ENCODE data around the gene IMP4. TPM values are rescaled to one million over a fixed set of nuclear protein-coding genes. Genes with fewer than 3 reads are reported as not detected.
A peak's percentile ranks its signal among the peaks of the same experiment; 100 is the strongest.

The IMP4 gene
- total and polyA plus RNA-seq, 2 donors = 47.4 to 47.5 TPM

- H3K27ac ChIP-seq (ENCODE audit: low read depth in 1 of 2, low read length in 1 of 2) = peak overlapping the region; percentile 55 to 81
- WGBS = 31% methylated on average over 18 of the region's 18 CpGs
- DNase-seq (ENCODE audit: low read depth in 6 of 9, low spot score in 9 of 9) = no peak
- H3K36me3 ChIP-seq (ENCODE audit: control insufficient read depth in 2 of 2, insufficient read depth in 2 of 2, low read length in 1 of 2) = peaks cover 0 to 1% of the 10 kb centered on the region in 2 donors
- peaks cover 0 to 5% of the 10 kb centered on the region in 2 donors for H3K27me3 ChIP-seq (ENCODE audit: control insufficient read depth in 2 of 2, insufficient read depth in 1 of 2, low read length in 1 of 2)
- H3K4me1 ChIP-seq (ENCODE audit: control insufficient read depth in 2 of 2, insufficient read depth in 2 of 2, low read length in 2 of 2) = peaks cover 14 to 34% of the 10 kb centered on the region in 2 donors
- peaks cover 0 to 3% of the 10 kb centered on the region in 2 donors for H3K9me3 ChIP-seq (ENCODE audit: control insufficient read depth in 2 of 2, insufficient read depth in 1 of 2, low read length in 1 of 2)
- H3K4me3 ChIP-seq (ENCODE audit: low read length in 2 of 2) = peak overlapping the region; percentile 62 to 74
Observed at GRCh38 chr2:130371723-130372054, 29.0 kb downstream of the IMP4 start.

- peak overlapping the region; percentile 55 to 81 for H3K27ac ChIP-seq (ENCODE audit: low read depth in 1 of 2, low read length in 1 of 2)
- H3K9me3 ChIP-seq (ENCODE audit: control insufficient read depth in 2 of 2, insufficient read depth in 1 of 2, low read length in 1 of 2) = peaks cover 0 to 3% of the 10 kb centered on the region in 2 donors
- DNase-seq (ENCODE audit: low read depth in 6 of 9, low spot score in 9 of 9) = peak in 7 of 9 donors; percentile 52 to 83 (median 62)
- H3K4me1 ChIP-seq (ENCODE audit: control insufficient read depth in 2 of 2, insufficient read depth in 2 of 2, low read length in 2 of 2) = peaks cover 14 to 39% of the 10 kb centered on the region in 2 donors
- H3K27me3 ChIP-seq (ENCODE audit: control insufficient read depth in 2 of 2, insufficient read depth in 1 of 2, low read length in 1 of 2) = peaks cover 0 to 5% of the 10 kb centered on the region in 2 donors
- H3K4me3 ChIP-seq (ENCODE audit: low read length in 2 of 2) = peak overlapping the region; percentile 62 to 74
- peaks cover 0 to 3% of the 10 kb centered on the region in 2 donors for H3K36me3 ChIP-seq (ENCODE audit: control insufficient read depth in 2 of 2, insufficient read depth in 2 of 2, low read length in 1 of 2)
- 1% methylated on average over 81 of the region's 81 CpGs for WGBS
Observed at GRCh38 chr2:130372055-130372832, 29.5 kb downstream of the IMP4 start.

GRCh38 chr2:130372833-130373807, 30.4 kb downstream of the IMP4 start:
- DNase-seq (ENCODE audit: low read depth in 6 of 9, low spot score in 9 of 9) = no peak
- Histone ChIP-seq H3K27me3 (ENCODE audit: control insufficient read depth in 2 of 2, insufficient read depth in 1 of 2, low read length in 1 of 2) (peaks cover 0 to 3% of the 10 kb centered on the region in 2 donors), H3K36me3 (ENCODE audit: control insufficient read depth in 2 of 2, insufficient read depth in 2 of 2, low read length in 1 of 2) (peaks cover 0 to 3% of the 10 kb centered on the region in 2 donors), H3K9me3 (ENCODE audit: control insufficient read depth in 2 of 2, insufficient read depth in 1 of 2, low read length in 1 of 2) (peaks cover 0 to 3% of the 10 kb centered on the region in 2 donors), H3K27ac (ENCODE audit: low read depth in 1 of 2, low read length in 1 of 2) (peak overlapping the region in 1 of 2 donors; percentile 81), H3K4me3 (ENCODE audit: low read length in 2 of 2) (peak overlapping the region; percentile 62 to 74), H3K4me1 (ENCODE audit: control insufficient read depth in 2 of 2, insufficient read depth in 2 of 2, low read length in 2 of 2) (peaks cover 14 to 45% of the 10 kb centered on the region in 2 donors)
- 71% methylated on average over 24 of the region's 24 CpGs for WGBS

GRCh38 chr2:130373808-130374365, 31.2 kb downstream of the IMP4 start:
- WGBS = over 99% methylated on average over 3 of the region's 3 CpGs
- Histone ChIP-seq H3K9me3 (ENCODE audit: control insufficient read depth in 2 of 2, insufficient read depth in 1 of 2, low read length in 1 of 2) (peaks cover 0 to 3% of the 10 kb centered on the region in 2 donors), H3K4me3 (ENCODE audit: low read length in 2 of 2) (no peak overlapping the region), H3K27me3 (ENCODE audit: control insufficient read depth in 2 of 2, insufficient read depth in 1 of 2, low read length in 1 of 2) (peaks cover 0 to 1% of the 10 kb centered on the region in 2 donors), H3K36me3 (ENCODE audit: control insufficient read depth in 2 of 2, insufficient read depth in 2 of 2, low read length in 1 of 2) (peaks cover 0 to 3% of the 10 kb centered on the region in 2 donors), H3K27ac (ENCODE audit: low read depth in 1 of 2, low read length in 1 of 2) (no peak overlapping the region), H3K4me1 (ENCODE audit: control insufficient read depth in 2 of 2, insufficient read depth in 2 of 2, low read length in 2 of 2) (peaks cover 14 to 45% of the 10 kb centered on the region in 2 donors)
- DNase-seq (ENCODE audit: low read depth in 6 of 9, low spot score in 9 of 9) = no peak

- no peak overlapping the region for H3K4me3 ChIP-seq (ENCODE audit: low read length in 2 of 2)
- H3K27me3 ChIP-seq (ENCODE audit: control insufficient read depth in 2 of 2, insufficient read depth in 1 of 2, low read length in 1 of 2) = no peaks in the 10 kb centered on the region
- no peak for DNase-seq (ENCODE audit: low read depth in 6 of 9, low spot score in 9 of 9)
- no peak overlapping the region for H3K27ac ChIP-seq (ENCODE audit: low read depth in 1 of 2, low read length in 1 of 2)
- peaks cover 0 to 3% of the 10 kb centered on the region in 2 donors for H3K9me3 ChIP-seq (ENCODE audit: control insufficient read depth in 2 of 2, insufficient read depth in 1 of 2, low read length in 1 of 2)
- H3K36me3 ChIP-seq (ENCODE audit: control insufficient read depth in 2 of 2, insufficient read depth in 2 of 2, low read length in 1 of 2) = peaks cover 0 to 3% of the 10 kb centered on the region in 2 donors
- 97% methylated on average over 9 of the region's 9 CpGs for WGBS
- H3K4me1 ChIP-seq (ENCODE audit: control insufficient read depth in 2 of 2, insufficient read depth in 2 of 2, low read length in 2 of 2) = peaks cover 14 to 46% of the 10 kb centered on the region in 2 donors
Observed at GRCh38 chr2:130374587-130375290, 32.0 kb downstream of the IMP4 start.

- Histone ChIP-seq H3K9me3 (ENCODE audit: control insufficient read depth in 2 of 2, insufficient read depth in 1 of 2, low read length in 1 of 2) (peaks cover 0 to 6% of the 10 kb centered on the region in 2 donors), H3K27me3 (ENCODE audit: control insufficient read depth in 2 of 2, insufficient read depth in 1 of 2, low read length in 1 of 2) (no peaks in the 10 kb centered on the region), H3K27ac (ENCODE audit: low read depth in 1 of 2, low read length in 1 of 2) (no peak overlapping the region), H3K4me1 (ENCODE audit: control insufficient read depth in 2 of 2, insufficient read depth in 2 of 2, low read length in 2 of 2) (peaks cover 16 to 47% of the 10 kb centered on the region in 2 donors), H3K4me3 (ENCODE audit: low read length in 2 of 2) (no peak overlapping the region), H3K36me3 (ENCODE audit: control insufficient read depth in 2 of 2, insufficient read depth in 2 of 2, low read length in 1 of 2) (peaks cover 0 to 3% of the 10 kb centered on the region in 2 donors)
- WGBS = 98% methylated on average over 19 of the region's 19 CpGs
- DNase-seq (ENCODE audit: low read depth in 6 of 9, low spot score in 9 of 9) = no peak
Observed at GRCh38 chr2:130375291-130376266, 32.9 kb downstream of the IMP4 start.

GRCh38 chr2:130376433-130377293, 34.0 kb downstream of the IMP4 start:
- Histone ChIP-seq H3K4me3 (ENCODE audit: low read length in 2 of 2) (no peak overlapping the region), H3K9me3 (ENCODE audit: control insufficient read depth in 2 of 2, insufficient read depth in 1 of 2, low read length in 1 of 2) (peaks cover 0 to 3% of the 10 kb centered on the region in 2 donors), H3K4me1 (ENCODE audit: control insufficient read depth in 2 of 2, insufficient read depth in 2 of 2, low read length in 2 of 2) (peaks cover 11 to 38% of the 10 kb centered on the region in 2 donors), H3K27me3 (ENCODE audit: control insufficient read depth in 2 of 2, insufficient read depth in 1 of 2, low read length in 1 of 2) (no peaks in the 10 kb centered on the region), H3K36me3 (ENCODE audit: control insufficient read depth in 2 of 2, insufficient read depth in 2 of 2, low read length in 1 of 2) (peaks cover 0 to 5% of the 10 kb centered on the region in 2 donors), H3K27ac (ENCODE audit: low read depth in 1 of 2, low read length in 1 of 2) (no peak overlapping the region)
- 83% methylated on average over 11 of the region's 11 CpGs for WGBS
- no peak for DNase-seq (ENCODE audit: low read depth in 6 of 9, low spot score in 9 of 9)
